HEK293 (cell line): ENCODE measurements around the gene GATM.

ENCODE experiments used
- CTCF ChIA-PET: fragments of 350-600 bp; formaldehyde crosslinking; extraction: SDS; loops from one replicate; lab custom pipeline; 2021; ENCODE audit warnings: antibody characterized with exemption; lab: Yijun Ruan, JAX
- POLR2A ChIA-PET: fragments of 300-600 bp; formaldehyde crosslinking; extraction: SDS; loops from one replicate; lab custom pipeline; 2020; ENCODE audit warnings: antibody characterized with exemption, inconsistent platforms; lab: Yijun Ruan, JAX
- H3K27ac ChIP-seq: fragments of 200-500 bp; sonication (Bioruptor generic); 2 replicates; pipeline ENCODE4 v1.5.1; 2014; ENCODE audit warnings: low read depth, low read length, control low read depth, inconsistent platforms; ENCODE audit errors: extremely low read depth
- H3K36me3 ChIP-seq, 2 experiments: fragments of 200-500 bp in 1 of 2; sonication (Bioruptor generic) in 1 of 2; 1 replicate in 1 of 2; 2 replicates in 1 of 2; pipeline ENCODE4 v1.5.1; 2014 to 2017; ENCODE audit warnings: inconsistent platforms in 2 of 2, low read length in 2 of 2; ENCODE audit not compliant: control insufficient read depth in 2 of 2, insufficient read depth in 1 of 2
- H3K4me1 ChIP-seq: fragments of 200-500 bp; sonication (Bioruptor generic); 2 replicates; pipeline ENCODE4 v1.5.1; 2014; ENCODE audit warnings: mild to moderate bottlenecking, low read length, inconsistent platforms; ENCODE audit not compliant: control insufficient read depth, insufficient read depth
- H3K4me3 ChIP-seq: 2 replicates; pipeline ENCODE4 v1.5.1; 2011; ENCODE audit warnings: low read depth, mild to moderate bottlenecking, control low read depth, low read length, moderate library complexity
- H3K9me3 ChIP-seq: fragments of 200-500 bp; sonication (Bioruptor generic); 2 replicates; pipeline ENCODE4 v1.5.1; 2014; ENCODE audit warnings: low read depth, low read length, inconsistent platforms; ENCODE audit not compliant: control insufficient read depth, insufficient read depth
- EGR2 ChIP-seq: fragments of 450-650 bp; formaldehyde crosslinking; IDR thresholded peaks from 2 replicates; pipeline ENCODE4 v1.5.1; 2016; ENCODE audit warnings: low read depth, missing biosample characterization, missing genetic modification characterization
- FEZF1 ChIP-seq: fragments of 450-650 bp; formaldehyde crosslinking; IDR thresholded peaks from 2 replicates; pipeline ENCODE4 v1.5.1; 2016; ENCODE audit warnings: missing biosample characterization, missing genetic modification characterization
- GFI1B ChIP-seq: fragments of 450-650 bp; formaldehyde crosslinking; IDR thresholded peaks from 2 replicates; pipeline ENCODE4 v1.5.1; 2016; ENCODE audit warnings: missing biosample characterization, missing genetic modification characterization
- KLF10 ChIP-seq: fragments of 450-650 bp; IDR thresholded peaks from 2 replicates; pipeline ENCODE4 v1.5.1; 2018; ENCODE audit warnings: missing biosample characterization, mild to moderate bottlenecking, missing genetic modification characterization
- SCRT1 ChIP-seq: fragments of 450-650 bp; formaldehyde crosslinking; IDR thresholded peaks from 2 replicates; pipeline ENCODE4 v1.5.1; 2016; ENCODE audit warnings: missing biosample characterization, missing genetic modification characterization, borderline replicate concordance
- ZBTB7A ChIP-seq: fragments of 450-650 bp; formaldehyde crosslinking; IDR thresholded peaks from 2 replicates; pipeline ENCODE4 v1.5.1; 2016; ENCODE audit warnings: low read depth, missing biosample characterization, missing genetic modification characterization
- ZFHX2 ChIP-seq: fragments of 450-650 bp; formaldehyde crosslinking; conservative IDR thresholded peaks from 2 replicates; pipeline ENCODE4 v1.5.1; 2016; ENCODE audit warnings: missing biosample characterization, missing genetic modification characterization
- ZNF266 ChIP-seq: fragments of 450-650 bp; formaldehyde crosslinking; IDR thresholded peaks from 2 replicates; pipeline ENCODE4 v1.5.1; 2016; ENCODE audit warnings: missing biosample characterization, missing genetic modification characterization, low read depth
- ZNF292 ChIP-seq: fragments of 450-650 bp; formaldehyde crosslinking; IDR thresholded peaks from 2 replicates; pipeline ENCODE4 v1.5.1; 2016; ENCODE audit warnings: low read depth, missing biosample characterization, missing genetic modification characterization, borderline replicate concordance
- ZNF398 ChIP-seq: fragments of 450-650 bp; formaldehyde crosslinking; IDR thresholded peaks from 2 replicates; pipeline ENCODE4 v1.5.1; 2017; ENCODE audit warnings: missing biosample characterization, missing genetic modification characterization
- ZNF433 ChIP-seq: fragments of 450-650 bp; formaldehyde crosslinking; IDR thresholded peaks from 2 replicates; pipeline ENCODE4 v1.5.1; 2016; ENCODE audit warnings: missing biosample characterization, missing genetic modification characterization, low read depth
- ZNF544 ChIP-seq: fragments of 450-650 bp; formaldehyde crosslinking; IDR thresholded peaks from 2 replicates; pipeline ENCODE4 v1.5.0; 2017; ENCODE audit warnings: missing biosample characterization, missing genetic modification characterization
- ZNF561 ChIP-seq: fragments of 450-650 bp; IDR thresholded peaks from 2 replicates; pipeline ENCODE4 v1.5.1; 2018; ENCODE audit warnings: missing biosample characterization, missing genetic modification characterization, borderline replicate concordance
- ZNF600 ChIP-seq: fragments of 450-650 bp; formaldehyde crosslinking; IDR thresholded peaks from 2 replicates; pipeline ENCODE4 v1.5.1; 2016; ENCODE audit warnings: missing biosample characterization, missing genetic modification characterization
- ZNF610 ChIP-seq: fragments of 450-650 bp; formaldehyde crosslinking; IDR thresholded peaks from 2 replicates; pipeline ENCODE4 v1.5.1; 2016; ENCODE audit warnings: missing biosample characterization, missing genetic modification characterization, borderline replicate concordance
- ZNF843 ChIP-seq: fragments of 450-650 bp; formaldehyde crosslinking; IDR thresholded peaks from 2 replicates; pipeline ENCODE4 v1.5.1; 2016; ENCODE audit warnings: missing biosample characterization, missing genetic modification characterization
- ZSCAN30 ChIP-seq: fragments of 450-650 bp; IDR thresholded peaks from 2 replicates; pipeline ENCODE4 v1.5.1; 2018; ENCODE audit warnings: missing biosample characterization, mild to moderate bottlenecking, missing genetic modification characterization, moderate library complexity

The GATM gene

GRCh38 chr15:45387380-45388007 lies 9.2 kb upstream of the GATM start:
- no peaks in the 10 kb centered on the region for H3K36me3 ChIP-seq
- no peaks in the 10 kb centered on the region for H3K9me3 ChIP-seq
- peaks cover 14% of the 10 kb centered on the region for H3K4me1 ChIP-seq
- no peak overlapping the region for H3K27ac ChIP-seq
- H3K4me3 ChIP-seq, result no peak overlapping the region
- no peak for TF ChIP-seq ZNF266 (tag by site-specific recombination)
- TF ChIP-seq ZNF843 (tag by site-specific recombination), result no peak
- TF ChIP-seq ZNF561 (tag by site-specific recombination), result no peak
- TF ChIP-seq, all 188 proteins: peak for 0
- CTCF ChIA-PET, result interaction anchor here (1.1 to 1.3 kb wide), 2 partner anchors 10 to 183 kb away, joined by 3 to 6 read pairs; no protein-coding TSS in a partner anchor
- POLR2A ChIA-PET, result interaction anchor here (1.1 to 1.3 kb wide), 2 partner anchors 14 to 199 kb away, joined by 3 read pairs; a partner anchor contains a TSS

- Histone ChIP-seq H3K9me3 (no peaks in the 10 kb centered on the region), H3K27ac (no peak overlapping the region), H3K4me1 (peaks cover 14% of the 10 kb centered on the region), H3K36me3 (no peaks in the 10 kb centered on the region), H3K4me3 (no peak overlapping the region)
- CTCF ChIA-PET, result interaction anchor here (1.3 kb wide), 1 partner anchor 182 kb away, joined by 6 read pairs; no protein-coding TSS in a partner anchor
- POLR2A ChIA-PET, result interaction anchor here (1.1 to 1.3 kb wide), 2 partner anchors 15 to 199 kb away, joined by 3 read pairs; a partner anchor contains a TSS
- TF ChIP-seq ZNF610 (tag by site-specific recombination) (no peak), GFI1B (tag by site-specific recombination) (peak; percentile 82), ZNF433 (tag by site-specific recombination) (no peak), SCRT1 (tag by site-specific recombination) (no peak), FEZF1 (tag by site-specific recombination) (peak; percentile 80; the same call in 1 of the 2 replicates)
Observed at GRCh38 chr15:45386974-45387373, 8.6 kb upstream of the GATM start.

GRCh38 chr15:45386420-45386819 lies 8.1 kb upstream of the GATM start:
- POLR2A ChIA-PET, result interaction anchor here (1.3 kb wide), 2 partner anchors 16 to 198 kb away, joined by 3 to 4 read pairs; a partner anchor contains a TSS
- Histone ChIP-seq H3K9me3 (no peaks in the 10 kb centered on the region), H3K4me3 (no peak overlapping the region), H3K36me3 (no peaks in the 10 kb centered on the region), H3K27ac (no peak overlapping the region), H3K4me1 (peaks cover 14% of the 10 kb centered on the region)
- TF ChIP-seq KLF10 (tag by site-specific recombination) (no peak), ZNF292 (tag by site-specific recombination) (no peak), ZFHX2 (peak; percentile 49; the same call in 1 of the 2 replicates), EGR2 (tag by site-specific recombination) (peak; percentile 42; the same call in 1 of the 2 replicates), ZSCAN30 (tag by site-specific recombination) (no peak), ZNF398 (tag by site-specific recombination) (no peak), ZNF544 (tag by site-specific recombination) (no peak), ZNF600 (tag by site-specific recombination) (peak; percentile 44; the same call in 1 of the 2 replicates), ZBTB7A (tag by site-specific recombination) (no peak), ZNF433 (tag by site-specific recombination) (no peak)
- CTCF ChIA-PET, result interaction anchor here (1.0 to 1.7 kb wide), 4 partner anchors 11 to 268 kb away, joined by 4 to 9 read pairs (median 5); no protein-coding TSS in a partner anchor
